Neutrophil (primary cell): ENCODE results near the gene SOCS2.
"Not testable (repeated sequence)": the region's sequence is repeated elsewhere in the genome, so short reads cannot be mapped to it uniquely, and the experiment has no call there.

ENCODE experiments used
- H3K27ac ChIP-seq: fragments of 200-600 bp; sonication (generic); 2 replicates; pipeline ENCODE4 v1.5.1; 2016; ENCODE audit warnings: mild to moderate bottlenecking, moderate library complexity
- H3K27me3 ChIP-seq: fragments of 200-600 bp; sonication (generic); 2 replicates; pipeline ENCODE4 v1.6.0; 2016; ENCODE audit warnings: mild to moderate bottlenecking
- H3K36me3 ChIP-seq: fragments of 200-600 bp; sonication (generic); 2 replicates; pipeline ENCODE4 v1.5.1; 2017
- H3K4me1 ChIP-seq, 2 experiments: fragments of 200-600 bp in 1 of 2; sonication (generic) in 1 of 2; 1 replicate in 1 of 2; 2 replicates in 1 of 2; pipeline versions ENCODE4 v1.5.1 to v1.6.1; 2013 to 2016; ENCODE audit warnings: low read depth in 1 of 2, low read length in 1 of 2, mild to moderate bottlenecking in 1 of 2, moderate library complexity in 1 of 2; ENCODE audit not compliant: control insufficient read depth in 1 of 2, insufficient read depth in 1 of 2
- H3K4me3 ChIP-seq, 2 experiments: fragments of 200-600 bp in 1 of 2; sonication (generic) in 1 of 2; 1 replicate in 1 of 2; 2 replicates in 1 of 2; pipeline ENCODE4 v1.5.1; 2013 to 2016; ENCODE audit warnings: low read depth in 1 of 2, low read length in 1 of 2, mild to moderate bottlenecking in 1 of 2, moderate library complexity in 1 of 2
- H3K9me3 ChIP-seq: fragments of 200-600 bp; sonication (generic); 2 replicates; pipeline ENCODE4 v1.5.1; 2016
- TF ChIP-seq, protein P1 (sequence below): fragments of 200-600 bp; sonication (generic); IDR thresholded peaks from 2 replicates; pipeline ENCODE4 v1.5.1; 2016; ENCODE audit warnings: antibody characterized with exemption

Gene SOCS2

DNA sequence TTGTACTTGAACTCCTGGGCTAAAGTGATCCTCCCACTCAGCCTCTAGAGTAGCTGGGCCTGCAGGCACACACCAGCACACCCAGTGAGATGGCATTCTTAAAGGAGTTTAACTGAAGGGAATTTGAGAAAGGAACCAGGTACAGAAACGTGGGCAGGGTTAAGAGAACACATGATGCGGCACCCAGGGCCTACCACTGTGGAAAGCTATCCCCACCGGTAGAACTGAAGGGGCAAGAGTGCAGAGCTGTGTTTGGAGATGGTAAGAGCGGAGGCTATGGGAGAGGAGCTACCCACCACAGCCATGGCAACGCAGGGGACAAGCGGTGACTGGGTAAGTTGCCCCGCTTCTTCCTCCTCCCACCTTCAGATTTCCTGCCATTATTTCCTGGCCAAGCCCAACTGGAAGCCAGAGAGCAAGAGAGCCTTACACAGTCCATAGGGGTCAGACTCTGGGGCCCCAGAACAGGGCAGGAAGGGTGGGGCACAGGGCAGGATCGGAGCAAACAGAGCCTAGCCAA, 46.5 kb downstream of the SOCS2 start:
- TF ChIP-seq, protein P1, sequence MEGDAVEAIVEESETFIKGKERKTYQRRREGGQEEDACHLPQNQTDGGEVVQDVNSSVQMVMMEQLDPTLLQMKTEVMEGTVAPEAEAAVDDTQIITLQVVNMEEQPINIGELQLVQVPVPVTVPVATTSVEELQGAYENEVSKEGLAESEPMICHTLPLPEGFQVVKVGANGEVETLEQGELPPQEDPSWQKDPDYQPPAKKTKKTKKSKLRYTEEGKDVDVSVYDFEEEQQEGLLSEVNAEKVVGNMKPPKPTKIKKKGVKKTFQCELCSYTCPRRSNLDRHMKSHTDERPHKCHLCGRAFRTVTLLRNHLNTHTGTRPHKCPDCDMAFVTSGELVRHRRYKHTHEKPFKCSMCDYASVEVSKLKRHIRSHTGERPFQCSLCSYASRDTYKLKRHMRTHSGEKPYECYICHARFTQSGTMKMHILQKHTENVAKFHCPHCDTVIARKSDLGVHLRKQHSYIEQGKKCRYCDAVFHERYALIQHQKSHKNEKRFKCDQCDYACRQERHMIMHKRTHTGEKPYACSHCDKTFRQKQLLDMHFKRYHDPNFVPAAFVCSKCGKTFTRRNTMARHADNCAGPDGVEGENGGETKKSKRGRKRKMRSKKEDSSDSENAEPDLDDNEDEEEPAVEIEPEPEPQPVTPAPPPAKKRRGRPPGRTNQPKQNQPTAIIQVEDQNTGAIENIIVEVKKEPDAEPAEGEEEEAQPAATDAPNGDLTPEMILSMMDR = no peak
- Histone ChIP-seq H3K9me3 (no peaks in the 10 kb centered on the region), H3K4me3 (no peak overlapping the region)

DNA sequence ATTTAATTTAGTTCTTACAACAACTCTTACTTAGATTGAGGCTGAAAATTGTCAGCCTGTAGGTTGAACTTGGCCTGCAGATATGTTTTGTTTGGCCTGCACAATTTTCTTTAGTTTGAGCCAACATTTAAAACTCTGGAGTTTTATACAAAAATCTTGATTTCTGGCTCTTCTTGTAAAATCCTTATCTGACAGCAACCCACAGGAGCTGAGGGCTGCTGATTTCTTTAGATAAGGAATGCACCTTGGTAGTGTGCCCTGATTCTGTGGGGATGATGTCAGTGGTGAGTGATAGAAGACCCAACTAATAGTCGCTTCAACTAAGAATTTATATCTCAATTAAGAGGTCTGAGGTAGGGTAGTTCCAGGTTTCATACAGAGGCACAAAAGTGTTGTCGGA, 49.5 kb downstream of the SOCS2 start:
- no peaks in the 10 kb centered on the region for H3K9me3 ChIP-seq
- no peaks in the 10 kb centered on the region for H3K36me3 ChIP-seq
- H3K27ac ChIP-seq = no peak overlapping the region
- TF ChIP-seq, protein P1 = no peak
- H3K27me3 ChIP-seq = no peaks in the 10 kb centered on the region
- H3K4me1 ChIP-seq = no peaks in the 10 kb centered on the region
- H3K4me3 ChIP-seq = no peak overlapping the region

More for the DNA sequence above, 46.5 kb downstream of the SOCS2 start:
- H3K27ac ChIP-seq = no peak overlapping the region
- H3K4me1 ChIP-seq = no peaks in the 10 kb centered on the region
- no peaks in the 10 kb centered on the region for H3K36me3 ChIP-seq
- H3K27me3 ChIP-seq = no peaks in the 10 kb centered on the region

DNA sequence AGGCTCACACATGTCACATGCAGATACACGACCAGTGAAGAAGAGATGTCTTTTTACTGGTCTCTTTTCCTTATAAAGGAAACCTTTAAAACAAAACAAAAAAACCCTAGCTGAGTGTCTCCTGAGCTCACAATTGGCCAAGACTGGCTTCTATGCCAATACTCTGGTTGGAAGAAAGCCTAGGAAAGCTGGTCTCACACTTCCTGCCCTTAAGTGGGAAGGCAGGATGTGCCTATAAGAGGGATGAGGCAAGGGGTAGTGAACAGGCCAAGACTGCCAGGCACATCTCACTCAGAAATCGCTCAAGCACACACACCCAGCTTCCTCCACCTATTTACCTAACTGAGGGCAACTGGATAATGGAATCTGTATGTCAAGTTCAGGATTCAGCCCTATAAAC, 50.0 kb downstream of the SOCS2 start:
- Histone ChIP-seq H3K9me3 (no peaks in the 10 kb centered on the region), H3K4me3 (no peak overlapping the region), H3K4me1 (no peaks in the 10 kb centered on the region), H3K36me3 (no peaks in the 10 kb centered on the region), H3K27me3 (no peaks in the 10 kb centered on the region), H3K27ac (no peak overlapping the region)
- TF ChIP-seq, protein P1 = no peak

DNA sequence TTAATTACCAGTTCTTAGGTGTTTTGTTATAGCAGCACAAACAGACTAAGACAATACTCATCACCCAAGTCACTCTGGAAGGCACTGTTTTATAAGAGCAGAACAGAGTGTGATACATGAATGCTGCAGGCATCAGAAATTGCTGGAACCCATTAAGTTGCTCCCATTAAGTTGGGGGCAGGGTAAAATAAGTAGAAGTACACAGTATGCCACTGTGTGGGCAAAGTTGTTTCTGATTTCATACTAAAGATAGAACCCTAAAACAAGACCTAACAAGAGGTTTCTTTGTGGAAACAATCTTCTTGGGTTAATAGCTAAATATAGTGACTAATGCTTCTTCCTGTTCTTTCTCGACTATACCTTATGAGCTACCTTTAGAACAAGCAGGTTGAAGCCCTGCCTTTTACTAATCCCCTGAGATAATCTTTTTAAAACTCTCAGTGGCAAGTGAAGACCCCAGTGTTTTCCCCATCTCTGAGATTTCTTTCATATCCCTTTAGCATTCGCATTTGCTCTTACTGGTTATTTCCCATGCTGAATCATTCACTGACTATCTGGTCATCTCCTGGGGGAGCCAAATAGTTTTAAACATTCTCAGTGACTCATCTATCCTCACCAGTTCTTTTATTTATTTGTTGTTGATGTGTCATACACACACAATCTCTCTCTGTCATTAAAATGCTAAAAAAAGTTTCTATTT, 52.3 kb downstream of the SOCS2 start:
- no peak overlapping the region for H3K4me3 ChIP-seq
- no peak overlapping the region for H3K27ac ChIP-seq
- H3K36me3 ChIP-seq = no peaks in the 10 kb centered on the region
- no peaks in the 10 kb centered on the region for H3K4me1 ChIP-seq
- TF ChIP-seq, protein P1 = no peak
- H3K9me3 ChIP-seq = no peaks in the 10 kb centered on the region
- no peaks in the 10 kb centered on the region for H3K27me3 ChIP-seq

DNA sequence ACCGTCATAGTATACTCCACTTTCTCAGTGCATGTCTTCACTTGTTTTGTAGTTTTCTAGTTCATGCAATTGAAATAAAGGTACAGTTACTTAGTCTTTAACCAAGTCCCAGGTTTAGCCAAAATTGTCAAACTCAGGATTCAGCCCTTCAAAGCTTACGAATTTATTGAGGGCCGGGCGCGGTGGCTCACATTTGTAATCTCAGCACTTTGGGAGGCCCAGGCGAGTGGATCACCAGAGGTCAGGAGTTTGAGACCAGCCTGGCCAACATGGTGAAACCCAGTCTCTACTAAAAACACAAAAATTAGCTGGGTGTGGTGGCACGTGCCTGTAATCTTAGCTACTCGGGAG, 52.8 kb downstream of the SOCS2 start:
- H3K27ac ChIP-seq, H3K4me3 ChIP-seq, H3K27me3 ChIP-seq, H3K9me3 ChIP-seq, H3K36me3 ChIP-seq, H3K4me1 ChIP-seq: not testable (repeated sequence)

DNA sequence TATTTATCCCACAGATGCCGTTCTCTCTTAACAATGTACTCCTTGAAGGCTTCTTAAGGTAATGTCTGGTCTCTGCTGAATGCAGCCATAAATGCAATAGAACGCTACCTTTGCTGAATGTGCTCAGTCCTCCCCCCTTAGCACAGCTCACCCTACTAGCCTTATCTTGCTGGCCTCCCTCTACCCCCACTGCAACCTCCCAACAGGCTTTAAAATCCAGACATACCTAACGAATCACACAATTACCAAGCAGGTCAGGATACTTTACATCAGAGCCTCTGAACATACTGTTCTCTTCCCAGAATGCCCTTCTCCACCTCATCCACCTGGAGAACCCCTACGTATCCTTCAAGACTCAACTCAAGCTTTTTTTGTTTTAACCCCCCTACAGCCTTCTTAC, 53.7 kb downstream of the SOCS2 start:
- Histone ChIP-seq H3K4me1 (no peaks in the 10 kb centered on the region), H3K36me3 (no peaks in the 10 kb centered on the region), H3K9me3 (no peaks in the 10 kb centered on the region), H3K4me3 (no peak overlapping the region), H3K27ac (no peak overlapping the region), H3K27me3 (no peaks in the 10 kb centered on the region)
- TF ChIP-seq, protein P1 = no peak
